Stromal cell of bone marrow (primary cell): ENCODE data around the gene GPR84.

Source experiments
- DNase-seq: peaks from one replicate; pipeline ENCODE4 v3.0.0-alpha.2; 2012; ENCODE audit warnings: low read depth

Gene GPR84

GRCh38 chr12:54374562-54375258 lies 10.4 kb upstream of the GPR84 start:
- no peak for DNase-seq

DNA sequence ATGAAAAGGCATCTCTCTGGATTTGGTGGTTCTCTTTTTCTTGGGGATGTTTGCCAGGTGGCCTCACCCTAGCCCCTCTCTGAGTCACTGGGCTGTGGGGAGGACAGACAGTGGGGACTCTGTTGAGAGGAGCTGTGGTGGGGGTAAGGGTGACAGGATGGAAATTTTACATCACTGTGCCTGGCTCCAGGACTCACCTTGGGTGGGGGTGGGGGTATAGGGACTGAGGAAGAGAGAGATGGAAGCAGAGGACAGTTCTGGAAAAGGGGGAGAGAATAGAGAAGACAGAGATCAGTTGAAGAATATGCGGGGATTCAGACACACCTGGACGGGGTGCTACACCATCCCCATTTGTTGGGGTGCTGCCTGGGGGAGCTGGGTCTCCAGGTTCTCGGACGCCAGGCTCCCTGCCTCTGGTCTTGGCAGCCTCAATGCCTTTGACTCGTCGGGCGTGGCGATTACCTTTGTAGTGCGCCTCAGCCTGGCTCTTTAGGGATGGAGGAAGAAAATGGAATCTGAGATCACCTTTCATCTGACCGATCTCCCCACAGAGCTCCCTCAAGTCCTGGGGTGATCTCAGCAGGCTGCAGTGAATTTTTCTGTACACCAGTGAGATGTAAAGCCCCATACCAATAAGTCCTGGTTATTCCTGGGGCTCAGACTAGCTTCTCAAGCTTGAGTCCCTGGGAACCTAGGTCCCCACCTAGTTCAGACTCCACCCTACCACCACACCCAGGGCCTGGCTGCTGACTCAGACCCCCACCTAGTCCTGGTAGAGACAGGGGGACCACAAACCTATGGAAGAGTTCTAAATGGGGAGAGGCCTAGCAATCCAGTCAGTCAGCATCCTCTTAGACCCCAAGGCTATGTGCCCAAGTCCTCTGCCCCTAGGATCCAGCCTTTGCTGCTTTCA lies 9.6 kb upstream of the GPR84 start:
- no peak for DNase-seq

DNA sequence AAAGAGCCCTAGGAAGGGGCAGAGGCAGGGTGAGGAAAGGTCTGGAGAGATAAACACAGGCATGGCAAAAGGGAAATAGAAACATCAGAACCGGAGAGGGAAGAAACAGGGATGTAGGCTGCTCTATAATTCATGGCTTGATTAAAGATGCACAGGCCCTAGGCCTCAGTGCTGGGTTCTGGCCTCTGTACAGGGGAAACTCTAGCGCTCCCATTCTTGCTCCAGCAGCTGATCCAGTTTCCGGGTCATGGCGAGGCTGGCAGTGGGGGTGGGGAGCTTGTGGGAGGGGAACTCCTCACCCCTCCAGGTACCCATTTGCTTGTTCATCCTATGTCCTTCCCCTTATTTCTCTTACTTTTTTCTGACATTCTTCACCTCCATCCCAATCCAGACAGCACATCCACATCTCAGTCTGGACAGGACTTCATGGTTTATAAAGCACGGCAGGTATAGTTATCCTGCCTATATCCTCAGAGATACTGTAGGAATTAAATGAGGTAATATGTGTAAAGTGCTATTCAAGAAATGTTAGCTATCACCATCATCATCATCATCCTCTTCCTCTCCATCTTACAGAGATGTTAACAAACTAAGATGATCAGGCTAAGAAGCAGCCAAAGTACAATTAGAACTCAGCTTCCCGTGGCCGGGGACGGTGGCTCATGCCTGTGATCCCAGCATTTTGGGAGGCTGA lies 8.0 kb upstream of the GPR84 start:
- DNase-seq: no peak

- DNase-seq: no peak
These were observed 7.2 kb upstream of the GPR84 start for GRCh38 chr12:54371328-54372112.

GRCh38 chr12:54370171-54370730 lies 6.0 kb upstream of the GPR84 start:
- peak; percentile 67 for DNase-seq

GRCh38 chr12:54369597-54370131 lies 5.4 kb upstream of the GPR84 start:
- DNase-seq: no peak

DNA sequence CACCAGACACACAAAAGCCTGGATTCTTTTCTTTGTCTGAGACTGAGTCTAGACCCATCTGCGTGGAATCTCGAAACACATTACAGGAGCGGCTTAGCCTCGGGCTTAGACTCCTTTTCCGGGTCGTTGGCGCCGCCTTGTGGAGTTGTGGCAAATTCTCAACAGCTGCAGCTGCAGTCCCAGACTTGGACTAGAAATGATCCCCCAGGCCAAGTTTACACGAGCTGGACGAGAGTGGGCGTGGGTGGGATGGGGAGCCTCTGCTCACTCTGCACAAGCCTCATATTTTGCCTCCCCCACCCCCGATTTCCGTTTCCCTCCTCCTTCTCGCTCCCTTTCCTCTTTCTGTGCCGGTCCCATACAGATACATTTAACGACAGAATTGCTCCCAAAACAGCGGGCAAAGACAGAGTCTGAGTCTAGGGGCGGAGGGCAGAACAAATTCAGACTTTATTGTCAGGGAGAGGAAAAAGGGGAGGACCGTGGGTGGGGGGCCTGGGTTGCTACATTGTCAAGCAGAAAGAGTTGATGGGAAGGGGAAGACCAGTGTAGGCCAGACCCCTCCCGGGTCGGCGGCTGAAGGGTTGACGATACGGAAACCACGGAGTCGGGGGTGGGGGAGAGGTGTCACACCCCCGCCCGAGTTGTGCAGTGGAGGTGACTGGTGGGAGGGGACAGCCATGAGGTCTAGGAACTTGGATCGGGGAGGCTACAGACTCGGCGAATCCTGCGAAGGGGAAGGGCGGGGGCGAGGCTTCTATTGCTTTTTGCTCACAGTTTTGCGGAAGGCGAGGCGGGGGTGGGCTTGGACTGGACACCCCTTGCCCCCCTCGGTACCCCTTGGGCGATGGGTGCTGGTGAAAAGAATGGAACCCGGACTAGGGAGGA lies 4.7 kb upstream of the GPR84 start:
- peak; percentile 78 for DNase-seq

DNA sequence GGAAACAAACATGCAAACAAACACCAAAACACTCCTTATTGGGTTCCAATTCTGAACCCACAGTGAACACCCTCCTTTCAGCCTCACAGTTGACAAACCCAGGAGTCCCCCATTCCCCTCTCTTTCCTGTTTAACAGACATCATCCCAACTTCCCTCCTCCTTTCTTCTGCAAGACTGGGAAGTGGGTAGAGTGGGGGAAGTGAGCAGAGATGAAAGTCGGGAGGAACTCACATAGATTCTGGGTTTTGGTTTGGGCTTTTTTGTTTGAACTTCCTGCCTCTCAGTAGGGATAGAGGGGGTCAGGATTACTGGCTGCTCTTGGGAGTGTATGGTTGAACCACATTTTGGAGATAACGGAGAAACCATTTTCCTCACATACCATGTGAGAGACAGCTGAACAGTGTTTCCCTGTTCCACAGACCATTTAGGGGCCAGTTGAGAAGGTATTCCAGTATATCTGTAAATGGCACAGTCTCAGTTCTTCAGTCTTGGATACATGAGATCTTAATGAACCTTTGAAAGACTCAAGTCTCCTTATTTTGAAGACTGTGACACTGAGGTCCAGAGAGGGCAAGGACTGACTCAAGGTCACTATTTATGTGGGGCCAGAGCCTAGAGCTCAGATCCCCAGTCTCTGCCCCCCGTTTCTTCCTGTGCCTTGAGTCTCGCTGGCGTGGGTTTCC lies 3.9 kb upstream of the GPR84 start:
- DNase-seq: no peak

- no peak for DNase-seq
These were observed 668 bp downstream of the GPR84 start for GRCh38 chr12:54363618-54364017.

GRCh38 chr12:54363047-54363446 lies 1.2 kb downstream of the GPR84 start:
- DNase-seq: no peak

DNA sequence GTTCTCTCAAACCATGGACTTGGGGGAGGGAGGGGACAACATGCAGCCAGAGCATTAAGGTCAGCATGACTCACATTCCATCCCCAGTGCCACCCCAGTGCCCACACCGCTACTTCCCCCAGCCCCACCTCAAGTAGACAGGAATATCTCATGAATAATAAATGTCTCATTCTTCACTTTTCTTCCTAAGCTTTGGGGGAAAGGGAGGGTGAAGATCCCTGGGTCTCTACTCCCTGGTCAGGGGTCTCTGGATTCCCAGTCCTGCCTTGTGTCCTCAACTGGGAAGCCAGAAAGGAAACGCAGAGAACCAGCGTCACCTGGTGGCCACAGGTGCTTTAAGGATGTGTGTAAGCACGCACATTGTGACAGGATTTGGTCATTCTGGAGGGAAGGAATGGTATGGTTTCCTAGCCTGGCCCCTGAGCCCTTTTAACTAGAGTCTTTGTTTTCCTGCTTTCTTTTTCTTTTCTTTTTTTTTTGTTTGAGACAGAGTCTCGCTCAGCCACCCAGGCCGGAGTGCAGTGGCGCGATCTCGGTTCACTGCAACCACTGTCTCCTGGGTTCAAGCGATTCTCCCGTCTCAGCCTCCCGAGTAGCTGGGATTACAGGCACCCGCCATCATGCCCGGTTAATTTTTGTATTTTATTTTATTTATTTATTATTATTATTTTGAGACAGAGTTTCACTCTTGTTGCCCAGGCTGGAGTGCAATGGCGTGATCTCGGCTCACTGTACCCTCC lies 3.4 kb downstream of the GPR84 start:
- peak; percentile 60 for DNase-seq

DNA sequence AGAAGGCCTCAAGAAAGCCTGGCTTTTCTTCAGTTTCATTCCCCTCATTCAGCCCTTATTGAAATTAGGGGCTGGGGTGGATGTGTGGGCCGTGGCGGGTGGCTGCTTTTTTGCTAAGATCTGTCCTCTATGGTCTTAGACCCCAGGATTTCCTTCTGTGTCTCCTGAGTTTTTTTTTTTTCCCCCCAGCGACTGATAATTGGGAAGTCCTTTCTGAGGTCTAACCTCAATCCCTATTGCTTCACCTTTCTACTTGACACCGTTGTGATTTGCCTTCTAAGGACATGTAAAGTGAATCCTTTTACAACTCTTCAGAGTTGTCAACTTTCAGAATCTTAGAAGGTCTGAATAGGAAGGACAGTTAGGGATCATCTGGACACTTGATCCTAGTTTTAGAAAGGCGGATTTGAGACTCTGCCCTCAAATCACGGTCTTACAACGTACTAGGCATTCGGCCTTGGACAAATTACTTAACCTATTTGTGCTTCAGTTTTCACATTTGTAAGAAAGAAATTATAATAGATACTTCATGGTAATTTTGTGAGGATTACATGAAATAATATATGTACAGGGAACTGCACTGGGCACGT lies 4.4 kb downstream of the GPR84 start:
- no peak for DNase-seq

DNA sequence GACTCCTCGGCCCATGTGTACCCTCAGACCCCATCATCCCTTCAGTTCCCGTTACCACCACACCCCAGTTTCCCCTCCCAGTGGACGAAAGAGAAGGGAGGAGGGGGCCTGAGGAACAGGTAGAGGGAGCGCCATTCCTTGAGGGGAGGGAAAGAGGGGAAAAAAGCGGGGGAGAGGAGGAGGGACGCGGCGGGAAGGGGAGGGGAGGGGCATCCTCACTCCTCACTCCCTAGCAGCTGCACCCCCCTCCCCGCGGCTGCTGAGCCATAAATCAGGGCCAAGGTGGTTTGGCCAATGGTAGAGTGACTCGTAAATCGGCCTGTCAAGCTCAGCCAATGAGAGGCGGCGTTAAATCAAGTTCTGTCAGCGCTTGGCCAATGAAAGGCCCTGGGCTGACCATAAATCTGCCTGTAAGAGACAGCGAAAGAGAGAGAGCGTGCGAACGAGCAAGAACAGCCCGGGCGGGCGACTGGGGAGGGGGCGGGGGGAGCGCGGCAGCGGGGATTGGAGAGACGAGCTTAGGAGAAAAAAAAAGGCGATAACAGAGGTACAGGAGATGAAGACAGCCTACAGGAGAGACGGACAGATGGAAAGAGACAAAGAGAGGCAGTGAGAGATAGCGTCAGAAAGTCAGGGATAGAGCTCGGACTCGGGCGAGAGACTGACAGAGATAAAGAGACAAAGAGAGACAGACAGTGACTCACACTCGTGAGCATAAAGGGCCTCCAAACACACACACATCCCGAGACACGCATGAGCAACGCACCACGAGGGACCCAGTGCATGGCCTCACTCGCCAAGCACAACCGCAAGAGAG lies 5.1 kb downstream of the GPR84 start:
- DNase-seq: peak; percentile 99

DNA sequence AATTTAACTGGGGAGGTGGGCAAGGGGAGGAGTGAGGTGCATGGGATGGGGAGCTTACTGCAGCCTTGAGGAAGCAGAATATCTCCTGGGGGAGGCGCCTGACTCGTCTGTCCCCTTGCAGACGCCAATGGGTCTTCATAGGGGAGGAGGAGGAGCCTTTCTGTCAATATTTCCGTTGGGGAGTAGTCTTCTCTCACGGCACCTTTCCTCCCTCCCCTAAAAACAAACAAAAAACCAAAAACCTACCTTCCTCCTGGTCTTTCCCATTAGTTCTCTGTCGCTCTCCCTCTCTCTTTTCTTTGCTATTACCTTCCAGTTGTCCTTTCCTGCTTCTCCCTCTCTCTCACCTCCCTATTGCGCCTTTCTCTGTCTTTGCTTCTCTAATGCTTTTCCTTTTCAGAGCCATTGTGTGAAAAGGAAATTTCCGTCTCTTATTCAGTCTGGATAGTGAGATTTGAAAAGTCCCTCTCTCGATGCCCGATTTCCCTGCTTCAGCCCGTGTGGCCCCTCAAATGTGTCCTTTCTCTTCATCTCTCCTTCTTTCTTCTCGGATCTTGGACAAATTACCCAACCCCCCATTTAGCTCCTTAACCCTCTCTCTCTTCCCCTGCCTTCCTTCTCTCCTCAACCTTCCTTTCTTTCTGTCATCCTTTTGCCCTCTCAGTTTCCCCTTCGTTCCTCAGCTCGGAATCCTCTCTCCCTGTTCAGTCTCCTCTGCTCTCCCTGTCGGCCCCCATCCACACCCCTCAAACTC lies 5.9 kb downstream of the GPR84 start:
- no peak for DNase-seq

DNA sequence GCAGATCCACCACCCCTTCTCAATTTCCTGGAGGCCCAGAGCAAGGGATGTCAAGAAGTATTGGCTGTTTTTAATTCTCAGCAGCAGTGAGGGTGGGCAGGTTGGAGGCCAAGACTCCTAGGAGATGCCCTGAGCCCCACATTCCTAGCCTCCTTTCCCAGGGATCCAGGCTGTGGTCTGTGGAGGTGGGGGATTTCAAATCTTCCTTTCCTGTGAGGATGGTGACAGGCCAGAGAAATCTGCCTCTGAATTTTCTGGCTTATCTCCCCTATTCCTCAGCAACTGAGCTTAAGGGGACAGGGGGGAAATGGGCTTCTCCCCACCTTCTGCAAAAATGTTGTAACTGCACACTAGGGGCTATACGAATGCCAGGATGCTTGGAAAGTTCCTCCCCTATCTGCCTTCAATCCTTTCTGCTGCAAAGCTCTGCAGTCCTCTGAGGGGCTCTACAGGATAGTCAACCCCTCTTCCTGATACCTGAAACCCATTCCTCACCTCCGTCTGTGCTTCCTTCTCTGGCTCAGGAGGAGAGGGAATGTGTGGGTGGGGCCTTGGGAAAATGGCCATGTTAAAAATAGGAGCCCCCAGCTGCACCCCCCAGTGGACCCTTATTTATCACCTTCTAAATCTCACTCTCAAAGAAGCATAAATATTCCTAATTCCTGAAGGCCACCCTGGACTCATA lies 6.6 kb downstream of the GPR84 start:
- DNase-seq: no peak

- no peak for DNase-seq
These were observed 7.3 kb downstream of the GPR84 start for GRCh38 chr12:54356951-54357356.
